OCI-LY3 (cell line): ENCODE data around the gene NRM.

Source experiments
- H2AFZ ChIP-seq: fragments of 200-600, 300-600 bp; shearing (Covaris generic); 2 replicates; pipeline ENCODE4 v1.6.0; 2014; ENCODE audit warnings: antibody characterized with exemption, low read depth, low read length
- H3K27ac ChIP-seq: fragments of 200-600, 300-600 bp; sonication (generic); 2 replicates; pipeline ENCODE4 v1.5.1; 2014; ENCODE audit warnings: mild to moderate bottlenecking, low read length, moderate library complexity, mixed read lengths
- H3K27me3 ChIP-seq: fragments of 200-600, 300-600 bp; sonication (generic); 2 replicates; pipeline ENCODE4 v1.6.1; 2014; ENCODE audit warnings: low read depth, low read length, mixed read lengths
- H3K36me3 ChIP-seq: fragments of 200-600, 300-600 bp; sonication (generic); replicated peaks from 2 replicates; pipeline ENCODE3; 2014; ENCODE audit warnings: low read depth, low read length, mixed read lengths
- H3K4me1 ChIP-seq: fragments of 300-600, 200-600 bp; sonication (generic); 2 replicates; pipeline ENCODE4 v1.6.1; 2014; ENCODE audit warnings: low read length, mixed read lengths
- H3K4me2 ChIP-seq: fragments of 200-600, 300-600 bp; sonication (generic); 2 replicates; pipeline ENCODE4 v1.6.1; 2014; ENCODE audit warnings: low read length, mixed read lengths
- H3K4me3 ChIP-seq: fragments of 300-600, 200-600 bp; sonication (generic); 2 replicates; pipeline ENCODE4 v1.5.1; 2014; ENCODE audit warnings: antibody characterized with exemption, mild to moderate bottlenecking, low read length, moderate library complexity
- H3K79me2 ChIP-seq: fragments of 300-600, 200-600 bp; shearing (Covaris generic); 2 replicates; pipeline ENCODE4 v1.6.1; 2014; ENCODE audit warnings: mild to moderate bottlenecking, low read length, mixed read lengths
- H3K9ac ChIP-seq: fragments of 300-600, 200-600 bp; shearing (Covaris generic); 2 replicates; pipeline ENCODE4 v1.6.0; 2014; ENCODE audit warnings: mild to moderate bottlenecking, low read length, moderate library complexity
- H3K9me3 ChIP-seq: fragments of 200-600, 300-600 bp; shearing (Covaris generic); 2 replicates; pipeline ENCODE4 v1.6.1; 2014; ENCODE audit warnings: low read length, mixed read lengths; ENCODE audit not compliant: insufficient read depth
- H4K20me1 ChIP-seq: fragments of 200-600, 300-600 bp; sonication (generic); 2 replicates; pipeline ENCODE4 v1.6.1; 2016; ENCODE audit warnings: low read length, mixed read lengths; ENCODE audit not compliant: insufficient read depth
- CTCF ChIP-seq: fragments of 200-600, 300-600 bp; sonication (generic); IDR thresholded peaks from 2 replicates; pipeline ENCODE4 v1.5.1; 2014; ENCODE audit warnings: antibody characterized with exemption, low read length, low read depth
- EZH2phosphoT487 ChIP-seq: fragments of 200-600 bp; shearing (Covaris generic); IDR thresholded peaks from 2 replicates; pipeline ENCODE4 v1.6.1; 2018; ENCODE audit warnings: antibody characterized with exemption, mixed run types, low read depth

The NRM gene

GRCh38 chr6:30684386-30685156, 6.2 kb downstream of the NRM start:
- H3K27ac ChIP-seq: peak overlapping the region; percentile 90
- peaks cover 8% of the 10 kb centered on the region; the same call in 1 of the 2 replicates for H4K20me1 ChIP-seq
- no peak for TF ChIP-seq EZH2phosphoT487
- no peak for TF ChIP-seq CTCF
- peak overlapping the region; percentile 90 for H3K4me3 ChIP-seq
- no peaks in the 10 kb centered on the region for H3K27me3 ChIP-seq
- peak overlapping the region; percentile 100 for H3K4me2 ChIP-seq
- H3K9ac ChIP-seq: peak overlapping the region; percentile 93
- no peaks in the 10 kb centered on the region for H3K9me3 ChIP-seq
- H3K79me2 ChIP-seq: peaks cover 64% of the 10 kb centered on the region
- H3K4me1 ChIP-seq: peaks cover 38% of the 10 kb centered on the region
- no peak overlapping the region for H2AFZ ChIP-seq
- peaks cover 3% of the 10 kb centered on the region for H3K36me3 ChIP-seq

- H3K4me2 ChIP-seq: peak overlapping the region; percentile 100
- peaks cover 3% of the 10 kb centered on the region for H3K36me3 ChIP-seq
- H3K4me1 ChIP-seq: peaks cover 44% of the 10 kb centered on the region
- H3K27ac ChIP-seq: peak overlapping the region; percentile 90
- H3K4me3 ChIP-seq: peak overlapping the region; percentile 90
- no peak for TF ChIP-seq EZH2phosphoT487
- TF ChIP-seq CTCF: no peak
- H3K9ac ChIP-seq: peak overlapping the region; percentile 93
- peaks cover 10% of the 10 kb centered on the region; the same call in 1 of the 2 replicates for H4K20me1 ChIP-seq
- no peak overlapping the region for H2AFZ ChIP-seq
- no peaks in the 10 kb centered on the region for H3K27me3 ChIP-seq
- no peaks in the 10 kb centered on the region for H3K9me3 ChIP-seq
- peaks cover 65% of the 10 kb centered on the region for H3K79me2 ChIP-seq
Observed at GRCh38 chr6:30683980-30684338, 6.8 kb downstream of the NRM start.

GRCh38 chr6:30683183-30683979, 7.4 kb downstream of the NRM start:
- Histone ChIP-seq H3K4me2 (peak overlapping the region; percentile 100), H3K4me1 (peaks cover 43% of the 10 kb centered on the region), H3K36me3 (peaks cover 3% of the 10 kb centered on the region), H4K20me1 (peaks cover 10% of the 10 kb centered on the region; the same call in 1 of the 2 replicates), H3K9me3 (no peaks in the 10 kb centered on the region), H3K4me3 (peak overlapping the region; percentile 90), H2AFZ (no peak overlapping the region), H3K9ac (peak overlapping the region; percentile 93), H3K27me3 (no peaks in the 10 kb centered on the region), H3K79me2 (peaks cover 65% of the 10 kb centered on the region), H3K27ac (peak overlapping the region; percentile 90)
- no peak for TF ChIP-seq CTCF
- no peak for TF ChIP-seq EZH2phosphoT487
